GM19455 (cell line): Measurements from ENCODE around the gene TOMM20.
A peak's percentile ranks its signal among the peaks of the same experiment; 100 is the strongest.
"Not testable (repeated sequence)": the region's sequence is repeated elsewhere in the genome, so short reads cannot be mapped to it uniquely, and the experiment has no call there.

Source experiments
- ATAC-seq: cut with Tn5 transposase; IDR thresholded peaks from one replicate; pipeline ENCODE4 v1.9.1; 2021; ENCODE audit not compliant: unreplicated experiment

TOMM20 gene

DNA sequence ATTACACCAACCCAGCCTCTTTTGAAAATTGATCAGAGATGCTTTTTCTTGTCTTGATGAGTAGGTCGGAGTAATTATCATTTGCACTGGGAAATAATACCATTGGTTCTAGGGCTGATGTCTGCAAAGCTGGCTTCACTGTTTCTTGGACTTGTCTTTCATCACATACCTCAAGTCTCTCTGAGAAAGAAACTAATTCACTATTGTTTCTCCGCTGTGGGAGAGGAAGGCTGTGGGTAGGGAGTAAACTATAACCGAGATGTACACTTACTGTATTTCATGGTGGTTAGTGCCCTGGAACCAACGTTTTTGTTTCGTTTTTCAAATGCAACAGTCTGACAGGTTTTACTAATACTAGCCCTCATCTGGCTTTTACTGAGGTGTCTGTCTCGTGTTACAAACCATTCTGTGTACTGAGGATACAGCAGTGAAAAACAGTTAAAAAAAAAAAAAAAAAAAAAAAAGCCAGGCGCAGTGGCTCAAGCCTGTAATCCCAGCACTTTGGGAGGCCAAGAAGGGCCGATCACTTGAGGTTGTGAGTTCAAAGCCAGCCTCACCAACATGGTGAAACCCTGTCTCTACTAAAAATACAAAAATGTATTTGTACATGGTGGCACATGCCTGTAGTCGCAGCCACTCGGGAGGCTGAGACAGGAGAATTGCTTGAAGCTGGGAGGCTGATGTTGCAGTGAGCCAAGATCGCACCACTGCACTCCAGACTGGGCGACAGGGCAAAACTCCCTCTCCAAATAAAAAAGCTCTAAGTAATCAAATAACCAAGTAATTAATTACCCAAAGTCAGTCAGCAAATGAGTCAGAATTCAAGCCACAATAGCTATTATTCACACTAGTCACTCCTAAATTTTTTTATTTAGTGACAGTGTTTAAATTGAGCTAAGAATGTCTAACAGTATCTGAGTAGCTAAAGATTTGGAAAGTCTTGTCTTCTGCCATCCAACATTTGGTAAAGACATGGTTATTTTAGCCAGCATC, 23.3 kb downstream of the TOMM20 start:
- peak; percentile 86 for ATAC-seq

DNA sequence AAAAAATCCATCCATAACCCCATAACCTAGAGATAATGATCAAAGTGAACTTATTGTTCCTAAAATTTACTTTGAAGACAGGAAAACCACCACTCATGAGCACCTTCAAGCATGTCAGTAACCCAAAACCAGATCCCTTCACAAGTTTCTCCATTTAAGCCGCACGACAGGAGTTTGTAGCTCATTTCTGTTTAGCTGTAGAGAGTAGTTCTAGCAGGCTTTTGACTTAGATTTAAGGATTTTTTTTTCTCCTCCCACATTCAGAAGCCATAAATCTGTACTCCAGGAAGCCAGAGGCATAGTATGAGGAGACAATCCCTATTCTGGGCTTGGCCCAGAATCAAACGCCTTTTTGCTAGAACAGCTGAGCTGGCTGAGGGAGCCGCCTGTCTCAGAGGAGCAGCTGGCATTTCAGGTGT, 25.6 kb downstream of the TOMM20 start:
- ATAC-seq = no peak

DNA sequence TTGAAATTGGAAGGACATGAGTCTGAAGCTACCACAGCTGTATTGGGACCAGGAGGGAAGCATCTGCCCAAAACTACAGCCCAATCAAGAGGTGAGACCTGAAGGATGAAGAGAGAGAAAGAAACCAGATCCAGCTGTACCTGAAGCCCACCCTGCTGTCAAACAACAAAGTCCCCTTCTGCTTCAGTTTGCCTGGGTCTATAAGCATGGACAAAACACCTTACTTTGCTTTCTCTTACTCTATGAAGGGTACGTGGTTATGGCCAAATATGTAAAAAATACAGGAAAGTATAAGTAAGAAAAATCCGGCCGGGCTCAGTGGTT, 26.4 kb downstream of the TOMM20 start:
- ATAC-seq = no peak

DNA sequence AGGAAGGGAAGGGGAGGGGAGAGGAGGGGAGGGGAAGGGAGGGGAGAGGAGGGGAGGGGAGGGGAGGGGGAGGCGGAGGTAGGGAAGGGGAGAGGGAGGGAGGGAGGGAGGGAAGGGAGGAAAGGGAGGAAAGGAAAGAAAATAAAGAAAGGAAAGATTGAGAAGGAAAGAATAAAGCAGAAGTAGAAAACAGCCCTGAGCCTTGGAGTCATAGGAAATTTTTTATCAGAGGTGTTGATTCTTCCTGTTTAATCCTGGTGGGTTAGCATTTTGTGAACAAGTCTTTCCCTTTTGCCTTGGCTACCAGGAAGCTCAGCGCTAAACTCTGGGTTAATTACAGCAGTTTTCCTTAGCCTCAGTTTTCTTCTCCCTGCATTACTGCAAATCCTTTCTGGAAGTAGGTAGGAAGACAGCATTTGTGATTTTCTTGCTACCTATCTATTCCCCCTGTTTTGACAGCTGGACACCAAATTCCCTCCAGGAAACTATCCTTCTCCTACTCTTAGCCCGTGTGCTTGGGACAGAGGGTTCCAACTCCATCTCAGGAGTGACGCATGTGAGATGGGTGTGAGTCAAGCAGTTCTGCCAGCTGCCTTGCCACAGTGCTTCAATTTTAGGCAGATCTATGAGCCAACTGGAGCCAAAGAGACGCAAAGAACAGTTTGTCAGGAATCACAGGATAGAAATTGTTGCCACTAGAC, 26.9 kb downstream of the TOMM20 start:
- ATAC-seq = no peak

DNA sequence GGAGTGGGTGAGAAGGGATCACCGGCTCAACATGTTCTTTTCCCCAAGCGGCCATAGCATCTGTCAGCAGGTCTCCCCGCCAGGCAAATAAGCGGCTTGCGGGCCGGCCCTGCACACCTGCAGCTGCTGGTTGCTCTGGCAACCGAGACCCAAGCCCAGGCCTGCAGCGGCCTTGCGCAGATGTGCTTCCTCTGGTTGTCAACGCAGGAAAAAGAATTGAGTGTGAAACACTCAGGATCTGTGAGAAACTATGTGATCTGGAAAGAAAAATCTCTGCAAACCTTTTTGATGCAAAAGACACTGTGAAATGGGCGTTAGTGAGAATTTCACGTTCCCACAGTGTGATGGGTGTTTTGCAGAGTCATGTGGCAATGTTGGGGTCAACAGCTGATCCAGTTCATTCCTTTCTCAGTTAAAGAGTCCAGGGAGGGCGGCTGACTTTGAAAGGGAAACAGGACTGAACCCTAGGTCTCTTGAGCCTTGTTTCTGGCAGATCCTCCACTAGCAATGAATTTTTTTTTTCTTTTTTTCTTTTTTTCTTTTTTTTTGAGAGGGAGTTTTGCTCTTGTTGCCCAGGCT, 28.4 kb downstream of the TOMM20 start:
- no peak for ATAC-seq

DNA sequence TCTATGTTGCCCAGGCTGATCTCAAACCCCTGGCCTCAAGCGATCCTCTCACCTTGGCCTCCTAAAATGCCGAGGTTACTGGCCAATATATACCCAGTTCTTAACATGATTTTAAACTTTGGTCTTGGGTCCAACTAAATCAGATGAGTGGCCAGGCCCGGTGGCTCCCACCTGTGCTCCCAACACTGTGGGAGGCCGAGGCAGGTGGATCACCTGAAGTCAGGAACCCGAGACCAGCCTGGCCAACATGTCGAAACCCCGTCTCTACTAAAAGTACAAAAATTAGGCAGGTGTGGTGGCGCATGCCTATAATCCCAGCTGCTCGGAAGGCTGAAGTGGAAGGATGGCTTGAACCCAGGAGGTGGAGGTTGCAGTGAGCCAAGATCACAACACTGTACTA, 29.6 kb downstream of the TOMM20 start:
- ATAC-seq = no peak

DNA sequence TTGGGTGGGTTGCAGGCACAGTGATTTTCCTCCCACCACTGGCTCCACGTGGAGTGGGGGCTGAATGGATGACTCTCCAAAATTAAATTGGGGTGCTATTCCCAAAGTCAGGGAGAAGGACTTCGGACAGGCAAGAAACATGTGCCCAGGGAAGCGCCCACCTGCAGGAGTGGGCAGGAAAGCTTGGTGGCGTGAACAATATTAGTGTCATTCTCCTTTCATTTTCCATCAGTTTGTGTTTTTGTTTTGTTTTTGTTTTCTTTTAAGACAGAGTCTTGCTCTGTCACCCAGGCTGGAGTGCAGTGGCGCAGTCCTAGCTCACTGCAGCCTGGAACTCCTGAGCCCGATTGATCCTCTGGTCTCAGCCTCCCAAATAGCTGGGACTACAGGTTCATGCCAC, 30.1 kb downstream of the TOMM20 start:
- no peak for ATAC-seq

DNA sequence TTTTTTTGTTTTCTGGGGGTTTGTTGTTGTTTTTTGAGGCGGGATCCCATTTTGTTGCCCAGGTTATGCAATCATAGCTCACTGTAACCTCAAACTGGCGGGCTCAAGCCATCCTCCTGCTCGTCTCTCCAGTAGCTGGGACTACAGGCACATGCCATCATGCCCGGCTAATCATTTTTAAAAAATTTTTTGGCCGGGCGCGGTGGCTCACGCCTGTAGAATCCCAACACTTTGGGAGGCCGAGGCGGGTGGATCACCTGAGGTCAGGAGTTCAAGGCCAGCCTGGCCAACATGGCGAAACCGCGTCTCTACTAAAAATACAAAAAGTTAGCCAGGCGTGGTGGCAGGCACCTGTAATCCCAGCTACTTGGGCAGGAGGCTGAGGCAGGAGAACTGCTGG, 31.1 kb downstream of the TOMM20 start:
- not testable (repeated sequence) for ATAC-seq

DNA sequence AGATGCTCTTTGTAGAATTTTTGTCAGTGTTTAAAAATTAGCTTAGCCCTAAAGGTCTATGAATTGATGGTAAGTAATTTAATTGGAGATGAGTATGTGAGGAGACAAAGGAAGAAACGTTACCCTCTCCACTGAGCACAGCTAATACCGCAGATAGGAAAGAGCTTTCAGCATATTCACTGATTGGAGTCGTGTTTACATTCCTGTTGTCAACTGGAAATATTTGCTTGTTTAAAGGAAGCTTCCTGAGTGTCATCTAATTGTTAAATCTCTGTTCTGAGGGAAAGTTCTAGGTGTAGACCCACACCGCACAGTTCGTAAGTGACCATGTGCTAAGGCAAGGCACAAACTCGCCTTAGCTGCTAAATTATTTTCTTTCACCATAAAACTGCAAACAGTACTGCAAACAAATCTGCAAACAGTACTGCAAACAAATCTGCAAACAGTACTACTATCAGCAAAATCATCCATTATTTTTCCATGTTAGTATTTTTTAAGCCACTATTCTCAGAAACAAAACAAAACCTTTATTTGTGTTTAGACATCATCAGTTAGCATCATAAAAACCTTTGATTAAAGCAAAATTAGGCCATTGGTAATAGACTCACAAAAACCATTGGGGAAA, 32.6 kb downstream of the TOMM20 start:
- no peak for ATAC-seq

DNA sequence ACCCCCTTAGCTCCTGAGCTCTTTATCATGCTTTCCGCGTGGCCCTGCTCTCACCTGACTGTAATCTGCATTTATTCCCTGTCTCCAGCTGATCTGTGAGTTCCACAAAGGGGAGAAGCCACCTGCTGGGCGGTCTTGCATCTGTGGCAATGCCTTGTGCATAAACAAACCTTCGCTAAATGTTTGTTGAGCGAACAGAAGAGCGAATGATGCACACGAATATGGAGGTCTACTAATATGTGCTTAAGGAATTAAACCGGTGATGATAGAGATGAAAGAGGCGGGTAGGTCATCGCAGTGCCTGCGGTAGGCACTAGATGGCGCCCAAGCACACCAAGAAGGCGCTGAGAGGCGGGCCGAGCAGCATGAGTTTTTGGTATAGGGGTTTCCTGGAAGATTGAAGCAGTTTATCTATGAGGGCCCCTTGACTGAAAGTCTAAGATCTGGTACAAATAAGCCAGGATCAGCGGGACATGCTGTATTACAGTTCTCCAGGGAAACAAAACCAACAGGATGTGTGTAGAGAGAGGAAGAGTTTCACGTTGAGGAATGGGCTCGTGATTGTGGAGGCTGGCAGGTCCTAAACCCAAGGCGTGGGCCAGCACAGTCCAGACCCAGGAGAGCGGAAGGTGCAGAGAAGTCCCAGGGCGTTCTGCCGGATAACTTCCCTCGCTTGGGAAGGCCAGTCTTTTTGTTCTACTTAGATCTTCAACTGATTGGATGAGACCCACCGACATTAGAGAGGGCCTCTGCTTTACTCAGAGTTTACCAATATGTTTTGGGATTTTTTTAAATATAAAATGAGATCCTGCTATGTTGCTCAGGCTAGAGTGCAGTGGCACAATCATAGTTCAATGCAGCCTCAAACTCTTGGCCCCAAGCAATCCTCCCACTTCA, 34.7 kb downstream of the TOMM20 start:
- peak; percentile 77 for ATAC-seq

DNA sequence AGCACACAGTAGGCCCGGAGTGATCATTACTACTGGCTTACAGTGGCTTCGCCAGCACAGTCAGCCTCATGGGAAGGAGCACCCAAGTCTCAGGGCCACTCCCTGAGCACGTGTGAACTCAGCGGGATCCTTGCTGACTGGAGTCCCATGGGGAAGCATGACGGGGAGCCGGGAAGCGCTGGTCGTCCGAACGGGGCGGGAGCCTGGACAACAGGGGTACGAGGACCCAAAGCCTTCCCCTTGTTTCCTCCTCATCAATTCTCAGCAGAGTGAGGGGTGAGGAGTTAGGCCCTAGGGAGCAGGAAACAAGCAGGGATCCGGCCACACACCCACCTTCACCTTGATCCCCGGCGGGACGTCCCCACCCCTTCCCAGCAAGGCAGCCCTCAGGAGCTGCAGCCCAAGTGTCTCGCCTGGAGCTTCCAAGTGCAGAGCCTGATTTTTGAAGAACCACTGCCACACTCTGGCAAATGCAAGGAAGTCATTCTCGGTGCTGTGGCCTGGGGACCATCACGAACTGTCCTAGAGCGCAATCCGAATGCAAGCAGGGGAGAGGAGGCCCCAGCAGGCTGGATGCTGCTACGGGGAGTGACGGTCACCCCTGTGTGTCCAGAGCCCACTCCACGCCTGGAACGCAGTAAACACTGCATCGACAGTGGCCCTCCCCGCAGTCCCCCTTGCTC, 35.5 kb downstream of the TOMM20 start:
- ATAC-seq = no peak

DNA sequence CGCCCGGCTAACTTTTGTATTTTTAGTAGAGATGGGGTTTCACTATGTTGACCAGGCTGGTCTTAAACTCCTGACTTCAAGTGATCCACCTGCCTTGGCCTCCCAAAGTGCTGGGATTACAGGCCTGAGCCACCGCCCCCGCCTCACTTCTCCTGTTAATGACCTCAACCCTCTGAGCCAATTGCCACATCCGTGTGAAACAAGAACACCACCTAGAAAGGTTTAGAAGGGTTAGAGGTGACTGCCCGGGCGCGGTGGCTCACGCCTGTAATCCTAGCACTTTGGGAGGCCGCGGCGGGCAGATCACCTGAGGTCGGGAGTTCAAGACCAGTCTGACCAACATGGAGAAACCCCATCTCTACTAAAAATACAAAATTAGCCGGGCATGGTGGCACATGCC, 36.2 kb downstream of the TOMM20 start:
- ATAC-seq = not testable (repeated sequence)

DNA sequence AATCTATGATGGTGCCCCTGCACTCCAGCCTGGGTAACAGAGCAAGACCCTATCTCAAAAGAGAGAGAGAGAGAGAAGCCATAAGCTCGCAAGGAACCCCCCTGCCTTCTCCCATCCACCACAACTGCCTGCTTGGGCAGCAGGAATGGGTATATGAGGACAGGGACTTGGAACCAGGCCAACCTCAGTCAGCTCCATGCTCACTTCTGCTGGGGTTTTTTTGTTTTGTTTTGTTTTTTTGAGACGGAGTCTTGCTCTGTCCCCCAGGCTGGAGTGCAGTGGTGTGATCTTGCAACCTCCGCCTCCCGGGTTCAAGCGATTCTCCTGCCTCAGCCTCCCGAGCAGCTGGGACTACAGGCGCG, 36.6 kb downstream of the TOMM20 start:
- not testable (repeated sequence) for ATAC-seq

DNA sequence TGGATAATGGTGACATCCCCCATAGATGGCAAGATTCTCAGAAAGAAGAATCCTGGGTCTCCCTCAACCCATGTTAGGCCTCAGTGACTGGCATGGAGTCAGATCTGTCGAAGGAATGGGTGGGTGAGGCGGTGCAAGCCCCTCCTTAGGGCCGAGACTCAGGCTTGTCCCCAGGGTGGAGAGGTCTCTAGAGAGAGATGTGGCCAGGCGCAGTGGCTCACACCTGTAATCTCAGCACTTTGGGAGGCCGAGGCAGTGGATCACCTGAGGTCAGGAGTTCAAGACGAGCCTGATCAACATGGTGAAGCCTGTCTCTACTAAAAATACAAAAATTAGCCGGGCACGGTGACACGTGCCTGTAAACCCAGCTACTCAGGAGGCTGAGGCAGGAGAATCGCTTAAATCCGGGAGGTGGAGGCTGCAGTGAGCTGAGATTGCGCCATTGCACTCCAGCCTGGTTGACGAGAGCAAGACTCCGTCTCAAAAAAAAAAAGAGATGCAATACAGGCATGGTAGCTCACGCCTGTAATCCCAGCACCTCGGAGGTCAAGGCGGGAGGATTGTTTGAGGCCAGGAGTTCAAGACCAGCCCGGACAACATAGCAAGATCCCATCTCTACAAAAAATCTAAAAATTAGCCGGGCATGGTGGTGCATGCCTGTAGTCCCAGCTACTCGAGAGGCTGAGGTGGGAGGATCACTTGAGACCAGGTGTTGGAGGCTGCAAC, 37.2 kb downstream of the TOMM20 start:
- not testable (repeated sequence) for ATAC-seq

DNA sequence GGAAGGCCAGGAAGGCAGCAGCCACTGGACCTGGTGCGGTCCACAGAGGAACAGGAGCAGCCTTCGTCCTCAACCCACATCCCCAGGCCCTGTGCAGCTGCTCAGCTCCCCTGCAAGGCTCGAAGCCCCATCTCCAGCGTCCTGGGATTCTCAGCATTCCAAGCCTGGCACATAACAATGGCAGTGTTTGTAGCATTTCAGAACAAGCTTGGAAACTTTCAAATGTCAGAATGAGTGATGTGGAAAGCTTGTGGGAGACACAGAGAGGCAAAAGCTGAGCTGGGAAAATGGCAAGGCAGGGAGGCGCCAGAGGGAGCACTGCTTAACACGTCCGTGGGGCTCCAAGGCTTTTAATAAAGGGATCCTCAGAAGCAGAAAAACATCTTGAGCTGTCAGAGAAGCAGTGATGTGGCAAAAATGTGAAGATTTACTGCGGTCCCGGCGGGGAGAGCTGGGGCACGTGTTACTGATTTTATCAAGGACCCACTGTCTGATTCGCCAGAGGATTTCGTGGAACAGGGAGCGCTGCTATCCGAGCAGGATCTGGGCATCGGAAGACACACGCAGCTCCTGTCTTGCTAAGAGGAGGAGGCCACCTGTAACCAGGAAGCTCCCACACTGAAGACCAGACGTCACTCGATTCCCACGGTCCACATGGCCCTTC, 38.1 kb downstream of the TOMM20 start:
- ATAC-seq = no peak

DNA sequence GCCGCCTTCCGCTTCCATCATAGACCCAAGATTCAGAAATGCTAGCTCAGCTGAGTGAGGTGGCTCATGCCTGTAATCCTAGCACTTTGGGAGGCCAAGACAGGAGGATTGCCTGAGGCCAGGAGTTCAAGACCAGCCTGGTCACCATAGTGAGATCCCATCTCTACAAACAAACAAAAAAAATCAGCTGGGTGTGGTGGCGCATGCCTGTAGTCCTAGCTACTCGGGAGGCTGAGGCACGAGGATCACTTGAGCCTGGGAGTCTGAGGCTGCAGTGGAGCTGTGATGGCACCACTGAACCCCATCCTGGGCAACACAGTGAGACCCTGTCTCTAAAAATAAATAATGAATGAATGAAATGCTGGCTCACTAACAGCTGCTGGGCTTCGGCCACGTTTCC, 39.7 kb downstream of the TOMM20 start:
- ATAC-seq = no peak

DNA sequence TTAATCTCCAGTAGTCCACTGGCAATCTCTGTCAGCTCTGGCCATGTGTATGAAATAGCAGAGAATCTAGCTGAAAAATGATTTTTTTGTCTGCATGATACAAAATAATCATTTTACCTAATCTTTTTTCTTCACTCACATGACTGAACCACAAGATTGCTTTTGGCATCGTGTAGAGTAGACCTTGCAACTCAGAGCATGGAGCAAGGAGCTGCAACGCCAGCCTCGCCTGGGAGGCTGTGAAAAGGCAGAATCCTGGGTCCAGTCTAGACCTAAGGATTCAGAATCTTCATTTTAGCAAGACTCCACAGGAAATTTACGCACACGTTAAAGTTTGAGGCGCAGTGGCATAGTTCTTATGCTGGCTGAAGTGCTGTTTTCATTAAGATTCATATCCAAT, 40.2 kb downstream of the TOMM20 start:
- ATAC-seq = no peak

DNA sequence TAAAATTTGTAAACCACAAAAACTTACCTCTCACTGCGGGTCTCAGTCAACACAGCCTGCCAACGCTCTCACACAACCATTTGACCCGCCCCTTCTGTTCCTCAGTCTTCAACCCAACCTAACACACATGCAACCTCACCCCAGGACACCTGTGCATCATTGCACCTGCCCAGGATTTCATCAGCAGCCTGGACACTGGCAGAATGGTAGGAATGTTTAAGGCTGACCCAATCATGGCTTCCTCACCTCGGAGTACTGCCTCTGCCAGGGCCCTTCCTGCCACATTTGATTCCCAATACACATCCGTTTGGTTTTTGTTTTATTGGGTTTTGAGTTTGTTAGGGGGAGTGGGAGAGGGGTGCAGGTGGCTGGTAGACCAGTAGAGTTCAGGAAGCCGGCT, 40.7 kb downstream of the TOMM20 start:
- no peak for ATAC-seq
